Prostate gland (tissue), 2 donors: ENCODE measurements around the gene SLC45A2. TPM values are rescaled to one million over a fixed set of nuclear protein-coding genes. Genes with fewer than 3 reads are reported as not detected.
"Not testable (repeated sequence)": the region's sequence is repeated elsewhere in the genome, so short reads cannot be mapped to it uniquely, and the experiment has no call there.

Experiments used
- DNase-seq: peaks from one replicate; pipeline ENCODE4 v3.0.0-alpha.2; 2019; ENCODE audit warnings: low spot score
- H3K27ac ChIP-seq, 2 donors: fragments of 200-600 bp; sonication (generic); 2 replicates each; pipeline ENCODE4 v1.5.1; 2017 to 2019
- H3K27me3 ChIP-seq: fragments of 200-600 bp; sonication (generic); replicated peaks from 2 replicates; pipeline ENCODE4 v1.5.1; 2019; ENCODE audit not compliant: insufficient read depth
- H3K36me3 ChIP-seq, 2 donors: fragments of 200-600 bp; sonication (generic); 1 replicate in 1 of 2; 2 replicates in 1 of 2; pipeline versions ENCODE4 v1.5.1 to v1.8.1; 2017 to 2019
- H3K4me1 ChIP-seq: fragments of 200-600 bp; sonication (generic); replicated peaks from 2 replicates; pipeline ENCODE4 v1.5.1; 2019
- H3K4me3 ChIP-seq, 2 donors: fragments of 200-600 bp; sonication (generic); 2 replicates each; pipeline ENCODE4 v1.5.1; 2017 to 2019
- H3K9me3 ChIP-seq: fragments of 200-600 bp; sonication (generic); 2 replicates; pipeline ENCODE4 v1.5.1; 2017
- CTCF ChIP-seq, 4 experiments: fragments of 200-600 bp in 2 of 4; fragments of 450-650 bp in 2 of 4; sonication (generic) in 2 of 4; IDR thresholded peaks; 1 replicate in 3 of 4; 2 replicates in 1 of 4; pipeline ENCODE4 v1.5.1; 2016 to 2019; ENCODE audit warnings: antibody characterized with exemption in 4 of 4, mild to moderate bottlenecking in 2 of 4, moderate library complexity in 2 of 4
- POLR2A ChIP-seq: fragments of 450-650 bp; IDR thresholded peaks from one replicate; pipeline ENCODE4 v1.6.1; 2016; ENCODE audit warnings: antibody characterized with exemption, mild to moderate bottlenecking
- POLR2AphosphoS5 ChIP-seq: sonication (generic); formaldehyde crosslinking; IDR thresholded peaks from one replicate; pipeline ENCODE4 v1.6.1; 2017; ENCODE audit warnings: antibody characterized with exemption
- WGBS: methylation state at CpG from one replicate; pipeline ENCODE4 v1.1.5; 2018; 5-methylcytosine and 5-hydroxymethylcytosine counted together
- intact Hi-C: fragments of 100-400 bp; cut with DNase I; formaldehyde crosslinking; loops from one replicate; pipeline ENCODE4 v1.14.2; 2022
- small RNA-seq, 2 donors: library from RNA; depleted of rRNA; stranded (forward); fragments of <200 nt; gene quantifications; one replicate each; pipeline ENCODE3, GENCODE V24; 2016
- total RNA-seq, 2 donors: library from RNA; depleted of rRNA; stranded (reverse); fragments of >200 nt; gene quantifications; one replicate each; pipeline ENCODE4 v1.1.0, GENCODE V29; 2016

Gene SLC45A2
- total RNA-seq, 2 donors from 2014 or later = 0.09 TPM; not detected in 1

DNA sequence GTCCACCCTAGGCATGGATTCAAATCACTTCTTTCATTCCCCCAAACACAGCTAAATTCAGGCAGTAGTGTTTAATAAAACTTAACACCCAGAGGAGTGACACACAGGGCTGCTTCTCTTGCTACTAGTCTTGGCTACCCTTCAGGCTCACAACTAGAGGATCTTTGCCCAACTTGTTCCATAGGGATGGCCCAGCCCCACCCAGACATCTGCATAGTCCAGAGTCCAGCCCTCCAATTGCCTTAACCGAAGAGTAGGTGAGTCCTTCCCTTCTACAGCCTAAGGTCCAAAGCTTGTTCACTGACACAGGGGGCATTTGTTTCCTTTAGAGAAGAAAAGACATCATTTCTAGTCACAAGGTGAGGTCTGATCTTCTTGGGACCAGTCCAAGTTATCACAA, 63.5 kb downstream of the SLC45A2 start:
- no peak overlapping the region for H3K4me3 ChIP-seq
- no peaks in the 10 kb centered on the region for H3K36me3 ChIP-seq
- H3K27ac ChIP-seq = no peak overlapping the region
- no peaks in the 10 kb centered on the region for H3K4me1 ChIP-seq
- intact Hi-C loops = no loop called here
- WGBS = 88% methylated on average over 1 of the region's 1 CpG
- no peak for TF ChIP-seq POLR2A
- no peak for TF ChIP-seq POLR2AphosphoS5
- TF ChIP-seq CTCF (IDR thresholded peaks at IDR 0.05) = no peak
- H3K27me3 ChIP-seq = no peaks in the 10 kb centered on the region
- DNase-seq = no peak
- H3K9me3 ChIP-seq = no peaks in the 10 kb centered on the region

GRCh38 chr5:33914844-33915243, 69.6 kb downstream of the SLC45A2 start:
- H3K9me3 ChIP-seq, H3K27me3 ChIP-seq, intact Hi-C loops, DNase-seq, H3K4me1 ChIP-seq, H3K36me3 ChIP-seq, H3K27ac ChIP-seq, H3K4me3 ChIP-seq: not testable (repeated sequence)
- WGBS = 96% methylated on average over 3 of the region's 3 CpGs

GRCh38 chr5:33906248-33906647, 78.2 kb downstream of the SLC45A2 start:
- H3K36me3 ChIP-seq, H3K4me1 ChIP-seq, H3K27me3 ChIP-seq, H3K4me3 ChIP-seq, H3K27ac ChIP-seq, H3K9me3 ChIP-seq, DNase-seq, intact Hi-C loops: not testable (repeated sequence)
- WGBS = 82% methylated on average over 7 of the region's 7 CpGs

DNA sequence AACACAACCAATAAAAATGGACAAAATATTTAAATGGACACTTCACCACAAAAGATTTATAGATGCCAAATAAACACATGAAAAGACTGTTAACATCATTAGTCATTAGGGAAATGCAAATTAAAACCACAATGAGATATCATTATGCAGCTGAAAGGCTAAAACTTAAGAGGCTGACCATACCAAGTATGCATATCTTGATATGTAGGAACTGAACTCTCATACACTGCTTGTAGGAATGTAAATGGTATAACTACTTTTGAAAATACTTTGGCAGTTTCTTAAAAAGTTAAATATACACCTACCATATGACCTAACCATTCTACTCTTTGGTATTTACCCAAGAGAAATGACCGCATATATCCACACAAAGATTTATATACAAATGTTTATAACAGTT, 79.1 kb downstream of the SLC45A2 start:
- Histone ChIP-seq H3K4me1 (no peaks in the 10 kb centered on the region), H3K4me3 (no peak overlapping the region), H3K9me3 (no peaks in the 10 kb centered on the region), H3K27me3 (no peaks in the 10 kb centered on the region), H3K36me3 (no peaks in the 10 kb centered on the region), H3K27ac (no peak overlapping the region)
- no peak for DNase-seq
- WGBS = 71% methylated on average over 1 of the region's 1 CpG
- no peak for TF ChIP-seq POLR2AphosphoS5
- TF ChIP-seq POLR2A = no peak
- no peak for TF ChIP-seq CTCF (IDR thresholded peaks at IDR 0.05)
- intact Hi-C loops = no loop called here

GRCh38 chr5:33903118-33903517, 81.4 kb downstream of the SLC45A2 start:
- 92% methylated on average over 2 of the region's 2 CpGs for WGBS
- Histone ChIP-seq H3K27ac (no peak overlapping the region), H3K9me3 (no peaks in the 10 kb centered on the region), H3K36me3 (no peaks in the 10 kb centered on the region), H3K4me3 (no peak overlapping the region), H3K4me1 (no peaks in the 10 kb centered on the region), H3K27me3 (no peaks in the 10 kb centered on the region)
- no peak for TF ChIP-seq POLR2A
- TF ChIP-seq CTCF (IDR thresholded peaks at IDR 0.05) = no peak
- TF ChIP-seq POLR2AphosphoS5 = no peak
- no peak for DNase-seq
- intact Hi-C loops = no loop called here

GRCh38 chr5:33901156-33901555, 83.3 kb downstream of the SLC45A2 start:
- DNase-seq = no peak
- Histone ChIP-seq H3K9me3 (no peaks in the 10 kb centered on the region), H3K27ac (no peak overlapping the region), H3K27me3 (no peaks in the 10 kb centered on the region), H3K4me3 (no peak overlapping the region), H3K36me3 (no peaks in the 10 kb centered on the region), H3K4me1 (no peaks in the 10 kb centered on the region)
- intact Hi-C loops = no loop called here
- no peak for TF ChIP-seq POLR2A
- no peak for TF ChIP-seq POLR2AphosphoS5
- no peak for TF ChIP-seq CTCF (IDR thresholded peaks at IDR 0.05)
- WGBS = 39% methylated on average over 1 of the region's 1 CpG

Small RNAs within 50 kb of the gene (small RNA-seq; reads per million reads assigned to genes)
- gene AC139783.1 = 0 reads per million in 2 donors

Other genes starting within 250 kb of the SLC45A2 start
- gene ADAMTS12, start 92.7 kb downstream of the SLC45A2 start, total RNA-seq = 1 to 10 TPM in 1 of 2 donors, under 1 TPM in 1; 0.09 to 3.7 TPM
- not detected for gene RXFP3, start 48.3 kb downstream of the SLC45A2 start, total RNA-seq
- gene AMACR, start 23.4 kb upstream of the SLC45A2 start, total RNA-seq = 10 to 100 TPM; 14.8 to 21.8 TPM
- 1 to 10 TPM; 1.6 to 8.2 TPM for gene C1QTNF3, start 58.5 kb upstream of the SLC45A2 start, total RNA-seq